ENCODE data around the gene EVC2. TPM values are rescaled to one million over a fixed set of nuclear protein-coding genes. Genes with fewer than 3 reads are reported as not detected.

EVC2 gene
- total and polyA plus RNA-seq, 10 of the 15 experiments (the other 5 are each of a cell fraction or from before 2014, with no cell fraction given): 0.34 to 10.4 (median 5.6) TPM

DNA sequence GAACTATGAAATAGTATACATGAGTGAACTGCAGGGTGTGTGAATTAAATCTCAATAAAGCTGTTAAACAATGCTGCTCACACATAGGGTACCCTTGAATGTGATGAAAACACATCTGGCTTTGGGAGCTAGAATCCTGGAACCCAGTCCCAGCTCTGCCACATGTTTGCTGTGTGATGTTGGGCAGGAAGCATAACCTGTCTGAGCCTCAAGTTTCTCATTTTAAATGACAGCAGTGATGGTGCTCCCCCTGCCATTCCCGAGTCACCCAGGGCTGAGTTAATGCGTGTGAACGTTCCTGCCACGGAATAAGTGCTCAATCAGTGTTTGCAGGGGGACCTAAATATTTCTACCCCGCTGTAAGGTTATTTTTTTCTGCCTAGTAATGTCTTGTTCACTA, 13.6 kb upstream of the EVC2 start (continued):
- TF ChIP-seq SPI1 (IDR thresholded peaks at IDR 0.05; ENCODE audit: borderline replicate concordance, insufficient read depth, low read depth, low read length) (no peak), ATF3 (IDR thresholded peaks at IDR 0.05; ENCODE audit: borderline replicate concordance, extremely low read depth, low read depth, low read length) (no peak), NR2C2 (IDR thresholded peaks at IDR 0.05; ENCODE audit: borderline replicate concordance, control insufficient read depth, insufficient read length, low read depth) (no peak), GATAD2B (conservative IDR thresholded peaks at IDR 0.05; ENCODE audit: low read depth) (no peak), E4F1 (IDR thresholded peaks at IDR 0.05; ENCODE audit: borderline replicate concordance, partially characterized antibody) (no peak), NR2C1 (IDR thresholded peaks at IDR 0.05) (no peak), IKZF2 (IDR thresholded peaks at IDR 0.05) (no peak), IRF4 (IDR thresholded peaks at IDR 0.05; ENCODE audit: low read depth, low read length) (no peak)
- TF ChIP-seq, protein P1, sequence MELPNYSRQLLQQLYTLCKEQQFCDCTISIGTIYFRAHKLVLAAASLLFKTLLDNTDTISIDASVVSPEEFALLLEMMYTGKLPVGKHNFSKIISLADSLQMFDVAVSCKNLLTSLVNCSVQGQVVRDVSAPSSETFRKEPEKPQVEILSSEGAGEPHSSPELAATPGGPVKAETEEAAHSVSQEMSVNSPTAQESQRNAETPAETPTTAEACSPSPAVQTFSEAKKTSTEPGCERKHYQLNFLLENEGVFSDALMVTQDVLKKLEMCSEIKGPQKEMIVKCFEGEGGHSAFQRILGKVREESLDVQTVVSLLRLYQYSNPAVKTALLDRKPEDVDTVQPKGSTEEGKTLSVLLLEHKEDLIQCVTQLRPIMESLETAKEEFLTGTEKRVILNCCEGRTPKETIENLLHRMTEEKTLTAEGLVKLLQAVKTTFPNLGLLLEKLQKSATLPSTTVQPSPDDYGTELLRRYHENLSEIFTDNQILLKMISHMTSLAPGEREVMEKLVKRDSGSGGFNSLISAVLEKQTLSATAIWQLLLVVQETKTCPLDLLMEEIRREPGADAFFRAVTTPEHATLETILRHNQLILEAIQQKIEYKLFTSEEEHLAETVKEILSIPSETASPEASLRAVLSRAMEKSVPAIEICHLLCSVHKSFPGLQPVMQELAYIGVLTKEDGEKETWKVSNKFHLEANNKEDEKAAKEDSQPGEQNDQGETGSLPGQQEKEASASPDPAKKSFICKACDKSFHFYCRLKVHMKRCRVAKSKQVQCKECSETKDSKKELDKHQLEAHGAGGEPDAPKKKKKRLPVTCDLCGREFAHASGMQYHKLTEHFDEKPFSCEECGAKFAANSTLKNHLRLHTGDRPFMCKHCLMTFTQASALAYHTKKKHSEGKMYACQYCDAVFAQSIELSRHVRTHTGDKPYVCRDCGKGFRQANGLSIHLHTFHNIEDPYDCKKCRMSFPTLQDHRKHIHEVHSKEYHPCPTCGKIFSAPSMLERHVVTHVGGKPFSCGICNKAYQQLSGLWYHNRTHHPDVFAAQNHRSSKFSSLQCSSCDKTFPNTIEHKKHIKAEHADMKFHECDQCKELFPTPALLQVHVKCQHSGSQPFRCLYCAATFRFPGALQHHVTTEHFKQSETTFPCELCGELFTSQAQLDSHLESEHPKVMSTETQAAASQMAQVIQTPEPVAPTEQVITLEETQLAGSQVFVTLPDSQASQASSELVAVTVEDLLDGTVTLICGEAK (IDR thresholded peaks at IDR 0.05; ENCODE audit: borderline replicate concordance): no peak

Data from GM12878 (cell line).